CD4-positive, alpha-beta T cell (primary cell): Measurements from ENCODE around the gene SYNGR4. TPM values are rescaled to one million over a fixed set of nuclear protein-coding genes. Genes with fewer than 3 reads are reported as not detected.

Source experiments
- ATAC-seq: fragments of 200-7000 bp; cut with Tn5 transposase; one replicate; pipeline ENCODE4 v1.10.0; 2022; ENCODE audit warnings: mild to moderate bottlenecking; ENCODE audit not compliant: poor library complexity
- CTCF ChIA-PET: fragments of 350-600 bp; sonication (Branson Sonifier 250); formaldehyde crosslinking; loops from one replicate; lab custom pipeline; 2021; ENCODE audit warnings: antibody characterized with exemption, inconsistent platforms; lab: Charles Lee
- POLR2A ChIA-PET: fragments of 350-600 bp; sonication (Branson Sonifier 250); formaldehyde crosslinking; loops from one replicate; lab custom pipeline; 2021; ENCODE audit warnings: antibody characterized with exemption, inconsistent platforms; lab: Charles Lee
- DNase-seq, 14 experiments: peaks; one replicate each; pipeline ENCODE4 v3.0.0-alpha.2; 2013 to 2020; ENCODE audit warnings: mixed read lengths in 2 of 14
- H3K27ac ChIP-seq, 2 donors: one replicate each; pipeline versions ENCODE4 v1.5.1 to v1.7.0; 2013; ENCODE audit warnings: low read length in 2 of 2, low read depth in 1 of 2, mild to moderate bottlenecking in 1 of 2
- H3K27me3 ChIP-seq, 2 experiments: 1 replicate in 1 of 2; 2 replicates in 1 of 2; pipeline versions ENCODE4 v1.6.1 to v1.7.0; 2013; ENCODE audit warnings: low read length in 2 of 2, control low read depth in 1 of 2, mild to moderate bottlenecking in 1 of 2, moderate library complexity in 1 of 2; ENCODE audit not compliant: insufficient read depth in 2 of 2, control insufficient read depth in 1 of 2
- H3K36me3 ChIP-seq: one replicate; pipeline ENCODE4 v1.6.1; 2013; ENCODE audit warnings: low read length, control low read depth; ENCODE audit not compliant: insufficient read depth
- H3K4me1 ChIP-seq: one replicate; pipeline ENCODE4 v1.6.1; 2013; ENCODE audit warnings: low read length, control low read depth; ENCODE audit not compliant: insufficient read depth
- H3K4me3 ChIP-seq: one replicate; pipeline ENCODE4 v1.5.1; 2013; ENCODE audit warnings: mild to moderate bottlenecking, low read length, moderate library complexity
- H3K9me3 ChIP-seq, 2 experiments: 1 replicate in 1 of 2; 2 replicates in 1 of 2; pipeline versions ENCODE4 v1.6.1 to v1.7.0; 2013; ENCODE audit warnings: low read length in 2 of 2, mild to moderate bottlenecking in 2 of 2, control low read depth in 1 of 2, moderate library complexity in 1 of 2; ENCODE audit not compliant: control insufficient read depth in 1 of 2, insufficient read depth in 1 of 2
- H3K27ac Mint-ChIP-seq: one replicate; pipeline ENCODE4 v1.8.0; 2020; ENCODE audit warnings: mixed read lengths
- H3K27me3 Mint-ChIP-seq: one replicate; pipeline ENCODE4 v1.8.0; 2021; ENCODE audit warnings: mixed read lengths
- H3K36me3 Mint-ChIP-seq: one replicate; pipeline ENCODE4 v1.8.0; 2021; ENCODE audit warnings: low read depth, mixed read lengths
- H3K4me1 Mint-ChIP-seq: one replicate; pipeline ENCODE4 v1.8.0; 2021; ENCODE audit warnings: low read depth, mixed read lengths
- H3K4me3 Mint-ChIP-seq: one replicate; pipeline ENCODE4 v1.8.0; 2020; ENCODE audit warnings: mild to moderate bottlenecking, mixed read lengths
- H3K9me3 Mint-ChIP-seq: one replicate; pipeline ENCODE4 v1.8.0; 2020; ENCODE audit warnings: mixed read lengths
- CTCF ChIP-seq: fragments of 200-600 bp; IDR thresholded peaks from one replicate; pipeline ENCODE4 v1.8.0; 2022; ENCODE audit warnings: antibody characterized with exemption, mild to moderate bottlenecking
- intact Hi-C, 2 experiments: fragments of 100-400 bp; cut with DNase I in 1 of 2; cut with micrococcal nuclease in 1 of 2; formaldehyde crosslinking; loops; one replicate each; pipeline versions ENCODE4 v1.15.1 to v1.9.0; 2023 to 2025; cut with DNase I, micrococcal nuclease
- total RNA-seq, 174 experiments: library from RNA in 2 of 174; stranded (reverse) in 2 of 174; gene quantifications; one replicate each; pipeline ENCODE4 v1.2.3 and lab custom pipeline; 2021 to 2026

Gene SYNGR4
- total RNA-seq, 2 experiments from 2014 or later, result not detected

DNA sequence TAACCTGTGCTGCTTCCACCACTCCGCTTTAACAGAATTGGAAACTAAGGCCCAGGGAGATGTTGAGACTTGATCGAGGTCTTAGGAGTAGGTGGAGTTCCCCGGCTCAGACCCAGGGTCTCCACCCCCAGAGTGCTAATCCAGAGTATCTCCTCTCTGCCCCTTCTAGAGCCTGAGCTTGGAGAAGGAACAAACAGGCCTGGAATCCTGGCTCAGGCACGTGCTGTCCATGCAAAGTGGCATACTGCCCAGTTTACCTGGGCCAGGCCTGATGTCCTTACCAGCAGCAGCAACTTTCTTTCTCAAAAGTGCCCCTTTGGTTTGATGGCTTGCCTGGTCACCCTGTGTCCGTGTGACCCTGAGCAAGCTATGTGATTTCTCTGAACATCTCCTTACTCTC, 3.7 kb downstream of the SYNGR4 start:
- Mint-ChIP-seq H3K27me3 (no peaks in the 10 kb centered on the region), H3K9me3 (no peaks in the 10 kb centered on the region), H3K27ac (no peak overlapping the region), H3K4me1 (peaks cover 13% of the 10 kb centered on the region), H3K36me3 (peaks cover 5% of the 10 kb centered on the region), H3K4me3 (no peak overlapping the region)
- peaks cover 18% of the 10 kb centered on the region for H3K4me1 ChIP-seq
- DNase-seq (no peak), ATAC-seq (no peak)
- ChIA-PET CTCF (no interaction called here), POLR2A (no interaction called here)
- H3K36me3 ChIP-seq, result no peaks in the 10 kb centered on the region
- intact Hi-C loops, result loop anchor here in 1 of 2 experiments (10.0 kb wide), 2 partner anchors 627 to 1753 kb away; partner anchors contain the start of genes GYS1 and RUVBL2
- H3K9me3 ChIP-seq, result no peaks in the 10 kb centered on the region
- no peak overlapping the region for H3K4me3 ChIP-seq
- H3K27ac ChIP-seq, result no peak overlapping the region
- no peak for TF ChIP-seq CTCF
- no peaks in the 10 kb centered on the region for H3K27me3 ChIP-seq

- H3K4me3 ChIP-seq, result no peak overlapping the region
- ChIA-PET CTCF (no interaction called here), POLR2A (no interaction called here)
- TF ChIP-seq CTCF, result no peak
- Mint-ChIP-seq H3K27ac (no peak overlapping the region), H3K9me3 (no peaks in the 10 kb centered on the region), H3K4me3 (no peak overlapping the region), H3K27me3 (no peaks in the 10 kb centered on the region), H3K36me3 (peaks cover 2% of the 10 kb centered on the region), H3K4me1 (peaks cover 7% of the 10 kb centered on the region)
- ATAC-seq (no peak), DNase-seq (no peak)
- H3K27ac ChIP-seq, result no peak overlapping the region
- no peaks in the 10 kb centered on the region for H3K36me3 ChIP-seq
- intact Hi-C loops, result loop anchor here in 1 of 2 experiments (10.0 kb wide), 2 partner anchors 626 to 1754 kb away; partner anchors contain the start of genes GYS1 and RUVBL2
- H3K27me3 ChIP-seq, result peaks cover 0 to 2% of the 10 kb centered on the region in 2 experiments
- no peaks in the 10 kb centered on the region for H3K9me3 ChIP-seq
- peaks cover 9% of the 10 kb centered on the region for H3K4me1 ChIP-seq
Observed at GRCh38 chr19:48368936-48369335, 4.8 kb downstream of the SYNGR4 start.

DNA sequence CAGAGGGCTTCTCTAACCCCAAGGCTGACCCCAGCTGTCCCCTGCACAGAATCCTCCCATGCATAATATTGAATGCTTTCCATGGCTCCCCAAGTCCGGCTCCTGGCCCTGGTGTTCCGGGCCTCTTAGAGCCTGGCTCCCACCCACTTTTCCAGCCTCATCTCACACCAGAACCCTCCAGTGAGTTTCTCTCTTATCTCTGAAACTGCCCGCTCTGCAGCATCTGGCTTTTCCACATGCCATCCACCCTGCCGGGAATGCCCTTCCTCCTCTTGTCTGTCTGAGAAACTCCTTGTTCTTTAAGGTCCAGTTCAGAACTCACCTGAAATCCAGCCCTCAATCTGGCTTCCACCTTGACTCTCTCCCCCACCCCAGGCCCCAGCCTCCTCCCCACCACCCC, 6.8 kb downstream of the SYNGR4 start:
- Mint-ChIP-seq H3K27ac (no peak overlapping the region), H3K4me1 (no peaks in the 10 kb centered on the region), H3K36me3 (no peaks in the 10 kb centered on the region), H3K4me3 (no peak overlapping the region), H3K9me3 (no peaks in the 10 kb centered on the region), H3K27me3 (no peaks in the 10 kb centered on the region)
- H3K4me1 ChIP-seq, result no peaks in the 10 kb centered on the region
- no peaks in the 10 kb centered on the region for H3K9me3 ChIP-seq
- no peak for TF ChIP-seq CTCF
- ATAC-seq (no peak), DNase-seq (no peak)
- peaks cover 0 to 2% of the 10 kb centered on the region in 2 experiments for H3K27me3 ChIP-seq
- ChIA-PET CTCF (no interaction called here), POLR2A (no interaction called here)
- no peak overlapping the region for H3K4me3 ChIP-seq
- no peak overlapping the region for H3K27ac ChIP-seq
- intact Hi-C loops, result no loop called here
- H3K36me3 ChIP-seq, result no peaks in the 10 kb centered on the region
